ENCODE measurements around the gene FGF14.

GRCh38 chr13:102033386-102033785 is 368.5 kb downstream of the FGF14 start:
- TF ChIP-seq NANOG (IDR thresholded peaks at IDR 0.05; ENCODE audit: borderline replicate concordance): no peak
- no peak for TF ChIP-seq CTCF (conservative IDR thresholded peaks at IDR 0.05; ENCODE audit: low read depth in 2 of 2)
- no peak for TF ChIP-seq POLR2AphosphoS5 (IDR thresholded peaks at IDR 0.05; ENCODE audit: low read depth)
- TF ChIP-seq EZH2phosphoT487 (IDR thresholded peaks at IDR 0.05; ENCODE audit: unreplicated experiment): no peak
- TF ChIP-seq EZH2 (IDR thresholded peaks at IDR 0.05; ENCODE audit: low read depth, unreplicated experiment): no peak
- no peak for TF ChIP-seq STAT1 (IDR thresholded peaks at IDR 0.05; ENCODE audit: unreplicated experiment)

Data from GM23338 (cell line).